ENCODE measurements around the gene ATP8B3.
A peak's percentile ranks its signal among the peaks of the same experiment; 100 is the strongest.
"Not testable (repeated sequence)": the region's sequence is repeated elsewhere in the genome, so short reads cannot be mapped to it uniquely, and the experiment has no call there.

Gene ATP8B3

GRCh38 chr19:1814391-1814790, 2.3 kb upstream of the ATP8B3 start:
- no peak for DNase-seq

- DNase-seq, result no peak
Measured at GRCh38 chr19:1813192-1814182, 1.4 kb upstream of the ATP8B3 start.

- peak; percentile 94 for DNase-seq
Measured at GRCh38 chr19:1812426-1813191, 533 bp upstream of the ATP8B3 start.

GRCh38 chr19:1811472-1811894, 593 bp downstream of the ATP8B3 start:
- no peak for DNase-seq

GRCh38 chr19:1810439-1811160, 1.5 kb downstream of the ATP8B3 start:
- no peak for DNase-seq

- no peak for DNase-seq
Measured at GRCh38 chr19:1809678-1810077, 2.4 kb downstream of the ATP8B3 start.

GRCh38 chr19:1808395-1808731, 3.7 kb downstream of the ATP8B3 start:
- DNase-seq, result no peak

GRCh38 chr19:1807695-1808394, 4.2 kb downstream of the ATP8B3 start:
- DNase-seq, result no peak

- DNase-seq, result no peak
Measured at GRCh38 chr19:1807030-1807694, 4.9 kb downstream of the ATP8B3 start.

- DNase-seq, result no peak
Measured at GRCh38 chr19:1806184-1807029, 5.7 kb downstream of the ATP8B3 start.

- DNase-seq, result no peak
Measured at GRCh38 chr19:1805401-1806183, 6.5 kb downstream of the ATP8B3 start.

- DNase-seq, result no peak
Measured at GRCh38 chr19:1804858-1805257, 7.2 kb downstream of the ATP8B3 start.

- no peak for DNase-seq
Measured at GRCh38 chr19:1799695-1800342, 12.3 kb downstream of the ATP8B3 start.

- DNase-seq, result not testable (repeated sequence)
Measured at GRCh38 chr19:1797313-1797712, 14.8 kb downstream of the ATP8B3 start.

- DNase-seq, result no peak
Measured at GRCh38 chr19:1796395-1797142, 15.5 kb downstream of the ATP8B3 start.

- no peak for DNase-seq
Measured at GRCh38 chr19:1794424-1795172, 17.5 kb downstream of the ATP8B3 start.

GRCh38 chr19:1791879-1792278, 20.2 kb downstream of the ATP8B3 start:
- no peak for DNase-seq
